CD14-positive monocyte (primary cell): ENCODE data around the gene ME2. TPM values are rescaled to one million over a fixed set of nuclear protein-coding genes. Genes with fewer than 3 reads are reported as not detected.

Experiments
- DNase-seq, 3 donors: peaks; one replicate each; pipeline ENCODE4 v3.0.0-alpha.2; 2011 to 2022
- H2AFZ ChIP-seq: 2 replicates; pipeline ENCODE4 v1.6.0; 2012; ENCODE audit warnings: mild to moderate bottlenecking, low read depth, low read length, inconsistent platforms; ENCODE audit not compliant: insufficient read depth, poor library complexity, severe bottlenecking
- H3K27ac ChIP-seq, 2 donors: 1 replicate in 1 of 2; 2 replicates in 1 of 2; pipeline ENCODE4 v1.5.1; 2012 to 2013; ENCODE audit warnings: low read length in 2 of 2, control low read depth in 1 of 2, inconsistent platforms in 1 of 2, low read depth in 1 of 2, mild to moderate bottlenecking in 1 of 2
- H3K27me3 ChIP-seq, 2 donors: one replicate each; pipeline versions ENCODE4 v1.6.0 to v1.6.1; 2011 to 2013; ENCODE audit warnings: low read length in 2 of 2; ENCODE audit not compliant: control insufficient read depth in 2 of 2, insufficient read depth in 2 of 2
- H3K36me3 ChIP-seq, 2 donors: replicated peaks in 1 of 2; 1 replicate in 1 of 2; 2 replicates in 1 of 2; pipeline versions ENCODE4 v1.5.1 to v1.6.1; 2012 to 2013; ENCODE audit warnings: low read length in 2 of 2, control low read depth in 1 of 2, inconsistent platforms in 1 of 2, mild to moderate bottlenecking in 1 of 2; ENCODE audit not compliant: insufficient read depth in 2 of 2, control insufficient read depth in 1 of 2
- H3K4me1 ChIP-seq, 2 donors: 1 replicate in 1 of 2; 2 replicates in 1 of 2; pipeline versions ENCODE4 v1.5.1 to v1.6.1; 2012 to 2013; ENCODE audit warnings: low read length in 2 of 2, control low read depth in 1 of 2, inconsistent platforms in 1 of 2, mild to moderate bottlenecking in 1 of 2, moderate library complexity in 1 of 2; ENCODE audit not compliant: insufficient read depth in 2 of 2, control insufficient read depth in 1 of 2
- H3K4me2 ChIP-seq: replicated peaks from 2 replicates; pipeline ENCODE3; 2012; ENCODE audit warnings: low read length, moderate library complexity, mild to moderate bottlenecking; ENCODE audit not compliant: poor library complexity, severe bottlenecking; ENCODE audit errors: extremely low read depth
- H3K4me3 ChIP-seq, 3 experiments: fragments of 200-600 bp in 1 of 3; sonication (generic) in 1 of 3; replicated peaks in 1 of 3; 1 replicate in 2 of 3; 2 replicates in 1 of 3; pipeline ENCODE4 v1.5.1; 2011 to 2013; ENCODE audit warnings: low read length in 3 of 3, mild to moderate bottlenecking in 3 of 3, control low read depth in 2 of 3, low read depth in 2 of 3, inconsistent platforms in 1 of 3, moderate library complexity in 1 of 3
- H3K79me2 ChIP-seq: 2 replicates; pipeline ENCODE4 v1.6.0; 2012; ENCODE audit warnings: mild to moderate bottlenecking, control low read depth, inconsistent platforms, low read length, moderate library complexity; ENCODE audit not compliant: insufficient read depth
- H3K9ac ChIP-seq: 2 replicates; pipeline ENCODE4 v1.6.0; 2017; ENCODE audit warnings: low read length, mild to moderate bottlenecking; ENCODE audit not compliant: insufficient read depth, poor library complexity, severe bottlenecking
- H3K9me3 ChIP-seq, 2 donors: replicated peaks in 1 of 2; 1 replicate in 1 of 2; 2 replicates in 1 of 2; pipeline versions ENCODE4 v1.5.1 to v1.6.1; 2012 to 2013; ENCODE audit warnings: low read length in 2 of 2, control low read depth in 1 of 2; ENCODE audit not compliant: control insufficient read depth in 1 of 2, insufficient read depth in 1 of 2
- H4K20me1 ChIP-seq: 2 replicates; pipeline ENCODE4 v1.6.0; 2012; ENCODE audit warnings: mild to moderate bottlenecking, low read length, control low read depth, moderate library complexity; ENCODE audit not compliant: insufficient read depth
- H3K27ac Mint-ChIP-seq, 7 donors: one replicate each; pipeline ENCODE4 v1.8.0; 2020; ENCODE audit warnings: mild to moderate bottlenecking in 7 of 7, mixed read lengths in 7 of 7, moderate library complexity in 6 of 7, inconsistent platforms in 2 of 7
- H3K27me3 Mint-ChIP-seq, 3 donors: one replicate each; pipeline ENCODE4 v1.8.0; 2021 to 2022; ENCODE audit warnings: low read depth in 3 of 3, mild to moderate bottlenecking in 3 of 3, mixed read lengths in 3 of 3, moderate library complexity in 3 of 3, inconsistent platforms in 1 of 3
- H3K36me3 Mint-ChIP-seq, 2 donors: one replicate each; pipeline ENCODE4 v1.8.0; 2020; ENCODE audit warnings: mixed read lengths in 2 of 2, inconsistent platforms in 1 of 2, mild to moderate bottlenecking in 1 of 2
- H3K4me1 Mint-ChIP-seq: one replicate; pipeline ENCODE4 v1.8.0; 2020; ENCODE audit warnings: mild to moderate bottlenecking, mixed read lengths
- H3K4me3 Mint-ChIP-seq, 2 donors: one replicate each; pipeline ENCODE4 v1.8.0; 2020; ENCODE audit warnings: mild to moderate bottlenecking in 2 of 2, mixed read lengths in 2 of 2, moderate library complexity in 1 of 2
- H3K9me3 Mint-ChIP-seq, 7 donors: one replicate each; pipeline ENCODE4 v1.8.0; 2020 to 2022; ENCODE audit warnings: mixed read lengths in 7 of 7, mild to moderate bottlenecking in 6 of 7, moderate library complexity in 6 of 7, inconsistent platforms in 2 of 7
- WGBS: methylation state at CpG from one replicate; pipeline ENCODE4 v1.1.5; 2013; ENCODE audit warnings: missing lambda C conversion rate; ENCODE audit not compliant: insufficient coverage; 5-methylcytosine and 5-hydroxymethylcytosine counted together
- intact Hi-C, 2 donors: fragments of 100-400 bp; cut with micrococcal nuclease; formaldehyde crosslinking; loops; one replicate each; pipeline versions ENCODE4 v1.15.0 to v1.15.1; 2023
- polyA plus RNA-seq, 3 donors: library from polyadenylated mRNA; depleted of rRNA in 1 of 3; unstranded in 2 of 3; stranded (reverse) in 1 of 3; fragments of 300-500 nt in 2 of 3; fragments of >200 nt in 1 of 3; fragmentation: Illumina TruSeq in 2 of 3; gene quantifications; 1 replicate in 2 of 3; 2 replicates in 1 of 3; pipeline ENCODE4 v1.2.3, GENCODE V29; 2012 to 2021
- TF ChIP-seq, protein P1 (sequence below): fragments of 200-600 bp; IDR thresholded peaks from one replicate; pipeline ENCODE4 v1.8.0; 2022; ENCODE audit warnings: antibody characterized with exemption, mild to moderate bottlenecking

Gene ME2
- polyA plus RNA-seq, 3 donors, result 48.7 to 93.8 (median 71.7) TPM

GRCh38 chr18:50955253-50955652 lies 76.3 kb downstream of the ME2 start:
- Mint-ChIP-seq H3K9me3 (peaks cover 2 to 9% (median 4%) of the 10 kb centered on the region in 7 donors), H3K36me3 (no peaks in the 10 kb centered on the region), H3K27me3 (peaks cover 0 to 2% (median 2%) of the 10 kb centered on the region in 3 donors), H3K27ac (no peak overlapping the region), H3K4me1 (no peaks in the 10 kb centered on the region), H3K4me3 (no peak overlapping the region)
- Histone ChIP-seq H3K79me2 (no peaks in the 10 kb centered on the region), H3K9ac (no peak overlapping the region), H4K20me1 (no peaks in the 10 kb centered on the region), H3K4me1 (no peaks in the 10 kb centered on the region), H3K27ac (no peak overlapping the region), H3K27me3 (no peaks in the 10 kb centered on the region), H3K4me3 (no peak overlapping the region), H2AFZ (no peak overlapping the region), H3K36me3 (peaks cover 0 to under 1% of the 10 kb centered on the region in 2 donors), H3K9me3 (no peaks in the 10 kb centered on the region), H3K4me2 (no peak overlapping the region)
- TF ChIP-seq, protein P1, sequence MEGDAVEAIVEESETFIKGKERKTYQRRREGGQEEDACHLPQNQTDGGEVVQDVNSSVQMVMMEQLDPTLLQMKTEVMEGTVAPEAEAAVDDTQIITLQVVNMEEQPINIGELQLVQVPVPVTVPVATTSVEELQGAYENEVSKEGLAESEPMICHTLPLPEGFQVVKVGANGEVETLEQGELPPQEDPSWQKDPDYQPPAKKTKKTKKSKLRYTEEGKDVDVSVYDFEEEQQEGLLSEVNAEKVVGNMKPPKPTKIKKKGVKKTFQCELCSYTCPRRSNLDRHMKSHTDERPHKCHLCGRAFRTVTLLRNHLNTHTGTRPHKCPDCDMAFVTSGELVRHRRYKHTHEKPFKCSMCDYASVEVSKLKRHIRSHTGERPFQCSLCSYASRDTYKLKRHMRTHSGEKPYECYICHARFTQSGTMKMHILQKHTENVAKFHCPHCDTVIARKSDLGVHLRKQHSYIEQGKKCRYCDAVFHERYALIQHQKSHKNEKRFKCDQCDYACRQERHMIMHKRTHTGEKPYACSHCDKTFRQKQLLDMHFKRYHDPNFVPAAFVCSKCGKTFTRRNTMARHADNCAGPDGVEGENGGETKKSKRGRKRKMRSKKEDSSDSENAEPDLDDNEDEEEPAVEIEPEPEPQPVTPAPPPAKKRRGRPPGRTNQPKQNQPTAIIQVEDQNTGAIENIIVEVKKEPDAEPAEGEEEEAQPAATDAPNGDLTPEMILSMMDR, result no peak
- DNase-seq, result no peak
- intact Hi-C loops, result no loop called here
- WGBS, result 97% methylated on average over 3 of the region's 4 CpGs

DNA sequence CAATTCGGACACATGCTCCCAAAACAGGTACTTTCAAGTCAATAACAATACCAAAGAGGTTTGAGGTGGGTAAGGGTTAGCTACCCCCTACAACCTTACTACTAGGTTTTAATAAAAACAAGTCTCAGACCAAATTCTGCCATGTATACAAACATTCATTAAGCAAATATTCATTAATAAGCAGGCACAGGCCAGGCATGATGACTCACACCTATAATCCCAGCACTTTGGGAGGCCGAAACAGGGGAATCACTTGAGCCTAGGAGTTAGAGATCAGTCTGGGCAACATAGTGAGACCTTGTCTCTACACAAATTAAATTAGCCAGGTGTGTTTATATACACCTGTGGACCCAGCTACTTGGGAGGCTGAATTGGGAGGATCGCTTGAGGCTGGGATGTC lies 77.2 kb downstream of the ME2 start:
- Mint-ChIP-seq H3K27ac (no peak overlapping the region), H3K27me3 (peaks cover 0 to 2% (median 2%) of the 10 kb centered on the region in 3 donors)

More for the DNA sequence above, 77.2 kb downstream of the ME2 start:
- Histone ChIP-seq H3K9me3 (peaks cover 4 to 5% of the 10 kb centered on the region in 2 donors), H3K9ac (no peak overlapping the region), H3K79me2 (no peaks in the 10 kb centered on the region), H3K4me1 (no peaks in the 10 kb centered on the region), H3K27me3 (no peaks in the 10 kb centered on the region), H2AFZ (no peak overlapping the region), H3K27ac (no peak overlapping the region), H3K36me3 (no peaks in the 10 kb centered on the region), H3K4me3 (no peak overlapping the region), H4K20me1 (no peaks in the 10 kb centered on the region), H3K4me2 (no peak overlapping the region)
- intact Hi-C loops, result no loop called here
- no peak for DNase-seq
- no peaks in the 10 kb centered on the region for H3K36me3 Mint-ChIP-seq
- H3K9me3 Mint-ChIP-seq, result peaks cover 4 to 16% (median 10%) of the 10 kb centered on the region in 7 donors
- no peaks in the 10 kb centered on the region for H3K4me1 Mint-ChIP-seq
- TF ChIP-seq, protein P1, result no peak
- WGBS, result 100% methylated on average over 2 of the region's 3 CpGs
- no peak overlapping the region for H3K4me3 Mint-ChIP-seq
